HepG2 (cell line): Measurements from ENCODE around the gene PTPDC1.

Source experiments
- JDP2 ChIP-seq: sonication (generic); formaldehyde crosslinking; IDR thresholded peaks from 2 replicates; pipeline ENCODE4 v1.8.1; 2022; ENCODE audit warnings: missing genetic modification reagents, borderline replicate concordance
- MIER3 ChIP-seq: IDR thresholded peaks from 2 replicates; pipeline ENCODE4 v1.6.1; 2016; ENCODE audit warnings: missing compliant biosample characterization, borderline replicate concordance
- MTA3 ChIP-seq: sonication (generic); formaldehyde crosslinking; IDR thresholded peaks from 2 replicates; pipeline ENCODE4 v1.4.0; 2020; ENCODE audit warnings: missing genetic modification reagents
- NFIC ChIP-seq: IDR thresholded peaks from 2 replicates; pipeline ENCODE4 v1.6.1; 2012; ENCODE audit warnings: mild to moderate bottlenecking, low read length, inconsistent platforms
- PBX2 ChIP-seq: IDR thresholded peaks from 2 replicates; pipeline ENCODE4 v1.6.1; 2016; ENCODE audit warnings: control low read depth
- PCBP2 ChIP-seq: fragments of 200-400 bp; formaldehyde crosslinking; optimal IDR thresholded peaks from 2 replicates; pipeline ENCODE3; 2018; ENCODE audit warnings: low read length, low read depth; ENCODE audit not compliant: poor library complexity, severe bottlenecking
- ZNF335 ChIP-seq: sonication (generic); formaldehyde crosslinking; IDR thresholded peaks from 2 replicates; pipeline ENCODE4 v1.4.0; 2020; ENCODE audit warnings: missing genetic modification reagents
- TF ChIP-seq, protein P1 (sequence below): fragments of 450-650 bp; IDR thresholded peaks from 2 replicates; pipeline ENCODE4 v1.6.1; 2017; ENCODE audit warnings: mild to moderate bottlenecking
- TF ChIP-seq, protein P2 (sequence below): IDR thresholded peaks from 2 replicates; pipeline ENCODE4 v1.6.1; 2016
- TF ChIP-seq, protein P3 (sequence below): IDR thresholded peaks from 2 replicates; pipeline ENCODE4 v1.6.1; 2012; ENCODE audit warnings: inconsistent platforms

GRCh38 chr9:94157050-94157801 lies 73.0 kb downstream of the PTPDC1 start:
- TF ChIP-seq, protein P1, sequence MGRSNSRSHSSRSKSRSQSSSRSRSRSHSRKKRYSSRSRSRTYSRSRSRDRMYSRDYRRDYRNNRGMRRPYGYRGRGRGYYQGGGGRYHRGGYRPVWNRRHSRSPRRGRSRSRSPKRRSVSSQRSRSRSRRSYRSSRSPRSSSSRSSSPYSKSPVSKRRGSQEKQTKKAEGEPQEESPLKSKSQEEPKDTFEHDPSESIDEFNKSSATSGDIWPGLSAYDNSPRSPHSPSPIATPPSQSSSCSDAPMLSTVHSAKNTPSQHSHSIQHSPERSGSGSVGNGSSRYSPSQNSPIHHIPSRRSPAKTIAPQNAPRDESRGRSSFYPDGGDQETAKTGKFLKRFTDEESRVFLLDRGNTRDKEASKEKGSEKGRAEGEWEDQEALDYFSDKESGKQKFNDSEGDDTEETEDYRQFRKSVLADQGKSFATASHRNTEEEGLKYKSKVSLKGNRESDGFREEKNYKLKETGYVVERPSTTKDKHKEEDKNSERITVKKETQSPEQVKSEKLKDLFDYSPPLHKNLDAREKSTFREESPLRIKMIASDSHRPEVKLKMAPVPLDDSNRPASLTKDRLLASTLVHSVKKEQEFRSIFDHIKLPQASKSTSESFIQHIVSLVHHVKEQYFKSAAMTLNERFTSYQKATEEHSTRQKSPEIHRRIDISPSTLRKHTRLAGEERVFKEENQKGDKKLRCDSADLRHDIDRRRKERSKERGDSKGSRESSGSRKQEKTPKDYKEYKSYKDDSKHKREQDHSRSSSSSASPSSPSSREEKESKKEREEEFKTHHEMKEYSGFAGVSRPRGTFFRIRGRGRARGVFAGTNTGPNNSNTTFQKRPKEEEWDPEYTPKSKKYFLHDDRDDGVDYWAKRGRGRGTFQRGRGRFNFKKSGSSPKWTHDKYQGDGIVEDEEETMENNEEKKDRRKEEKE: no peak
- TF ChIP-seq JDP2 (no peak), PCBP2 (no peak), MTA3 (no peak), NFIC (no peak), ZNF335 (CRISPR knock-in tag) (no peak), MIER3 (CRISPR knock-in tag) (no peak), PBX2 (no peak)
- TF ChIP-seq, protein P2, sequence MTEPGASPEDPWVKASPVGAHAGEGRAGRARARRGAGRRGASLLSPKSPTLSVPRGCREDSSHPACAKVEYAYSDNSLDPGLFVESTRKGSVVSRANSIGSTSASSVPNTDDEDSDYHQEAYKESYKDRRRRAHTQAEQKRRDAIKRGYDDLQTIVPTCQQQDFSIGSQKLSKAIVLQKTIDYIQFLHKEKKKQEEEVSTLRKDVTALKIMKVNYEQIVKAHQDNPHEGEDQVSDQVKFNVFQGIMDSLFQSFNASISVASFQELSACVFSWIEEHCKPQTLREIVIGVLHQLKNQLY (CRISPR knock-in tag): no peak
- TF ChIP-seq, protein P3, sequence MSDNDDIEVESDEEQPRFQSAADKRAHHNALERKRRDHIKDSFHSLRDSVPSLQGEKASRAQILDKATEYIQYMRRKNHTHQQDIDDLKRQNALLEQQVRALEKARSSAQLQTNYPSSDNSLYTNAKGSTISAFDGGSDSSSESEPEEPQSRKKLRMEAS: no peak; the same call in 1 of the 2 replicates
